ENCODE data around the gene FRMPD4. TPM values are rescaled to one million over a fixed set of nuclear protein-coding genes. Genes with fewer than 3 reads are reported as not detected.

FRMPD4 gene
- total and polyA plus RNA-seq, 9 donors = 0.01 to 0.20 (median 0.05) TPM; not detected in 6

DNA sequence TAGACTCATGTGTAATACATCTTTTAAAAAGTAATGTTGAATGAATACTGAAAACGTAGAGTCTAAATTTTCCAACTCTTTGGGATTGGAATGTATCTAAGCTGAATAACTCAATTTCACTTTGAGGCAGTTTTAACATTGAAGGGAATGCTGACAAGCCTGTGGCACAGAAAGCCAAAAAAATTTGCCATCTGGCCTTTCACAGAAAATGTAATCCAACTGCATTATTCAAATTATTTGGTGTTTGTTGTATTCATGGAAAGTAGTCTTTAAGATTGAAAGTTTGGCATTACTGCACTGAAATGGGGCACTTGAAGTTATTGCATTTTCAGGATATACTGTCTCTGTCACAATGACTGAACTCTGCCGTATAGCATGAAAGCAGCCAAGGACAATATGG, 186.9 kb downstream of the FRMPD4 start:
- 53 to 71% (median 60%) methylated on average over 2 of the region's 2 CpGs for whole genome bisulfite sequencing, 3 donors
- no peak overlapping the region for H3K4me3 ChIP-seq
- no peak for TF ChIP-seq EP300 (IDR thresholded peaks at IDR 0.05)
- TF ChIP-seq POLR2A (IDR thresholded peaks at IDR 0.05) = no peak
- TF ChIP-seq, protein P1, sequence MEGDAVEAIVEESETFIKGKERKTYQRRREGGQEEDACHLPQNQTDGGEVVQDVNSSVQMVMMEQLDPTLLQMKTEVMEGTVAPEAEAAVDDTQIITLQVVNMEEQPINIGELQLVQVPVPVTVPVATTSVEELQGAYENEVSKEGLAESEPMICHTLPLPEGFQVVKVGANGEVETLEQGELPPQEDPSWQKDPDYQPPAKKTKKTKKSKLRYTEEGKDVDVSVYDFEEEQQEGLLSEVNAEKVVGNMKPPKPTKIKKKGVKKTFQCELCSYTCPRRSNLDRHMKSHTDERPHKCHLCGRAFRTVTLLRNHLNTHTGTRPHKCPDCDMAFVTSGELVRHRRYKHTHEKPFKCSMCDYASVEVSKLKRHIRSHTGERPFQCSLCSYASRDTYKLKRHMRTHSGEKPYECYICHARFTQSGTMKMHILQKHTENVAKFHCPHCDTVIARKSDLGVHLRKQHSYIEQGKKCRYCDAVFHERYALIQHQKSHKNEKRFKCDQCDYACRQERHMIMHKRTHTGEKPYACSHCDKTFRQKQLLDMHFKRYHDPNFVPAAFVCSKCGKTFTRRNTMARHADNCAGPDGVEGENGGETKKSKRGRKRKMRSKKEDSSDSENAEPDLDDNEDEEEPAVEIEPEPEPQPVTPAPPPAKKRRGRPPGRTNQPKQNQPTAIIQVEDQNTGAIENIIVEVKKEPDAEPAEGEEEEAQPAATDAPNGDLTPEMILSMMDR (IDR thresholded peaks at IDR 0.05) = no peak
- DNase-seq = no peak
- no peaks in the 10 kb centered on the region for H3K4me1 ChIP-seq (ENCODE audit: insufficient read depth)
- intact Hi-C loops (cut with DNase I) = no loop called here
- H3K9me3 ChIP-seq = no peaks in the 10 kb centered on the region
- no peaks in the 10 kb centered on the region for H3K36me3 ChIP-seq
- no peaks in the 10 kb centered on the region for H3K27me3 ChIP-seq
- no peak overlapping the region for H3K27ac ChIP-seq

DNA sequence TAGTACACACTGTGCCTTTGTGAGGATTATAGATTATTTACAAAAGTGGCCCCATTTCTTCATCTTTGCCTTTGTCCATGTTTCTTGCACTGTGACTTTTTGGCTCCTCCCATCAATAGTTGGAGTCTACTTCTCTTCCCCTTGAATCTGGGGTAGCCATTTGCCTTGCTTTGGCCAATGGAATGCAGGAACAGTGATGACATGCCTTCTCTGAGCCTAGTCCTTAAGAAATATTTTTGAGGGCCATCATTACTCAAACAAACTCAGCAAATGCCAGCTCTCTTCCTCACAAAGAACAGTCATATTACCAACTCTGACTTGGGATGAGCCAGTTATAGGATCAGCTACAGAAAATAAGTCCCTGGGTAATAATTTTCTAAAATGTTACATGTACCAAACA, 189.6 kb downstream of the FRMPD4 start:
- DNase-seq = no peak
- no peaks in the 10 kb centered on the region for H3K27me3 ChIP-seq
- H3K27ac ChIP-seq = no peak overlapping the region
- H3K4me1 ChIP-seq (ENCODE audit: insufficient read depth) = no peaks in the 10 kb centered on the region
- H3K9me3 ChIP-seq = no peaks in the 10 kb centered on the region
- TF ChIP-seq, protein P1 (IDR thresholded peaks at IDR 0.05) = no peak
- TF ChIP-seq EP300 (IDR thresholded peaks at IDR 0.05) (no peak), POLR2A (IDR thresholded peaks at IDR 0.05) (no peak)
- H3K36me3 ChIP-seq = no peaks in the 10 kb centered on the region
- H3K4me3 ChIP-seq = no peak overlapping the region
- intact Hi-C loops (cut with DNase I) = no loop called here

DNA sequence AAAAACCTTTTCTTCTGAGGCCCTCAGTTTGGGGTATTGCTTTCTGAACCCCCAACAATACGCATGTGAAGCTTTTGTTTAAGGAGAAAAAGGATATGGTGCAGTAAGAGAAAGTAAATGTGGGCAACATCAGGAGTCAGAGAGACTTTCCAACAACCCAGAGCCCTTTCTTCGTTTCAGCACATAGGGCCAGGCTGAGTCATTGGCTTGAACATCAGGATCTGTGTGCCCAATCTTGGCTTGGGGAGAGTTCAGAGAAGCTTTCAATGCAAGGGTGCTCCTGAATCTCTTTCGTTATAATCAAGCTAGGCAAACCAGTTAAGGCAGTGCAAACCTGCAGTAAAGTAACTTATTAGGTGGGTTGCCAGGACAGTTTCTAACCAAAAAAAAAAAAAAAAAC, 191.2 kb downstream of the FRMPD4 start:
- 63 to 78% (median 73%) methylated on average over 3 of the region's 3 CpGs for WGBS, 3 donors
- Histone ChIP-seq H3K9me3 (no peaks in the 10 kb centered on the region), H3K27ac (no peak overlapping the region), H3K36me3 (no peaks in the 10 kb centered on the region), H3K4me3 (no peak overlapping the region), H3K27me3 (no peaks in the 10 kb centered on the region), H3K4me1 (ENCODE audit: insufficient read depth) (no peaks in the 10 kb centered on the region)
- no peak for DNase-seq
- TF ChIP-seq POLR2A (IDR thresholded peaks at IDR 0.05) (no peak), EP300 (IDR thresholded peaks at IDR 0.05) (no peak)
- TF ChIP-seq, protein P1 (IDR thresholded peaks at IDR 0.05) = no peak
- intact Hi-C loops (cut with DNase I) = no loop called here

DNA sequence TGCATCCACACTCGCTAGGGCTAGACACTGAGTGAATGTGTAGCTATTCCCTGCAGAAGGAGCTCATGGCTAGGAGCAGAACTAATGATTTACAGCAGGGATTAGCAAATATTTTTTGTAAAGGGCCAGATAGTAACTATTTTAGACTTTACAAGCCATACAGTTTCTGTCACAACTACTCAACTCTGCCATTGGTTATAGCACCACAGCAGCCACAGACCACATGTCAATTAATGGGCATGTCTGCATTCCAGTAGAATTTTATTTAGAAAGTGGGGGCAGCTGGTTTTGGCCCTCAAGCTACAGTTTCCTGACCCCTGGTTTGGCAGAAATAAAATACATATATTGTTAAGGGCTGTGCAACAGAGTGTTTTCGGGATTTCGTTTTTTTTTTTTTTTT, 192.6 kb downstream of the FRMPD4 start:
- 68 to 76% (median 75%) methylated on average over 3 of the region's 3 CpGs for WGBS, 3 donors
- no peak for TF ChIP-seq EP300 (IDR thresholded peaks at IDR 0.05)
- TF ChIP-seq POLR2A (IDR thresholded peaks at IDR 0.05) = no peak
- TF ChIP-seq, protein P1 (IDR thresholded peaks at IDR 0.05) = no peak
- Histone ChIP-seq H3K4me1 (ENCODE audit: insufficient read depth) (no peaks in the 10 kb centered on the region), H3K9me3 (no peaks in the 10 kb centered on the region), H3K27me3 (no peaks in the 10 kb centered on the region), H3K36me3 (no peaks in the 10 kb centered on the region), H3K27ac (no peak overlapping the region), H3K4me3 (no peak overlapping the region)
- intact Hi-C loops (cut with DNase I) = no loop called here
- no peak for DNase-seq
